GM10266 (cell line): ENCODE measurements around the gene ABCA13.

Experiments used
- DNase-seq: peaks from one replicate; pipeline ENCODE4 v3.0.0; 2012; ENCODE audit errors: extremely low spot score
- TF ChIP-seq, protein P1 (sequence below): IDR thresholded peaks from 2 replicates; pipeline ENCODE4 v1.5.1; 2012; ENCODE audit warnings: mild to moderate bottlenecking, low read depth; ENCODE audit not compliant: control insufficient read depth, insufficient read depth; ENCODE audit errors: missing control alignments

ABCA13 gene

GRCh38 chr7:48681006-48681405 is 509.7 kb downstream of the ABCA13 start:
- TF ChIP-seq, protein P1, sequence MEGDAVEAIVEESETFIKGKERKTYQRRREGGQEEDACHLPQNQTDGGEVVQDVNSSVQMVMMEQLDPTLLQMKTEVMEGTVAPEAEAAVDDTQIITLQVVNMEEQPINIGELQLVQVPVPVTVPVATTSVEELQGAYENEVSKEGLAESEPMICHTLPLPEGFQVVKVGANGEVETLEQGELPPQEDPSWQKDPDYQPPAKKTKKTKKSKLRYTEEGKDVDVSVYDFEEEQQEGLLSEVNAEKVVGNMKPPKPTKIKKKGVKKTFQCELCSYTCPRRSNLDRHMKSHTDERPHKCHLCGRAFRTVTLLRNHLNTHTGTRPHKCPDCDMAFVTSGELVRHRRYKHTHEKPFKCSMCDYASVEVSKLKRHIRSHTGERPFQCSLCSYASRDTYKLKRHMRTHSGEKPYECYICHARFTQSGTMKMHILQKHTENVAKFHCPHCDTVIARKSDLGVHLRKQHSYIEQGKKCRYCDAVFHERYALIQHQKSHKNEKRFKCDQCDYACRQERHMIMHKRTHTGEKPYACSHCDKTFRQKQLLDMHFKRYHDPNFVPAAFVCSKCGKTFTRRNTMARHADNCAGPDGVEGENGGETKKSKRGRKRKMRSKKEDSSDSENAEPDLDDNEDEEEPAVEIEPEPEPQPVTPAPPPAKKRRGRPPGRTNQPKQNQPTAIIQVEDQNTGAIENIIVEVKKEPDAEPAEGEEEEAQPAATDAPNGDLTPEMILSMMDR = no peak
- no peak for DNase-seq

GRCh38 chr7:48691788-48692187 is 520.5 kb downstream of the ABCA13 start:
- TF ChIP-seq, protein P1 = no peak
- no peak for DNase-seq
